ENCODE results near the gene MAP3K12. TPM values are rescaled to one million over a fixed set of nuclear protein-coding genes. Genes with fewer than 3 reads are reported as not detected.

MAP3K12 gene
- total RNA-seq, 1 experiment from 2014 or later = 11.6 TPM

- Histone ChIP-seq H3K9me3 (ENCODE audit: low read depth, low read length, poor library complexity, severe bottlenecking) (no peaks in the 10 kb centered on the region), H3K4me3 (ENCODE audit: low read depth, low read length, poor library complexity, severe bottlenecking) (no peak within 1 kb of the TSS), H3K4me1 (ENCODE audit: insufficient read depth, low read length, poor library complexity, severe bottlenecking) (peaks cover 19% of the 10 kb centered on the region), H3K27me3 (replicated peaks; ENCODE audit: insufficient read depth, low read depth, low read length, poor library complexity) (no peaks in the 10 kb centered on the region), H3K27ac (ENCODE audit: low read depth, low read length, poor library complexity, severe bottlenecking) (no peak within 1 kb of the TSS), H3K36me3 (ENCODE audit: insufficient read depth, low read length, poor library complexity, severe bottlenecking) (peaks cover 38% of the 10 kb centered on the region)
- POLR2A ChIA-PET (ENCODE audit: low non-redundant PET) = no interaction called here
- BruUV-seq (replicated peaks) = no TSS peak
- intact Hi-C loops (cut with micrococcal nuclease; ENCODE audit: unreplicated experiment) = loop anchor here (10.0 kb wide), 1 partner anchor 768 kb away; no protein-coding TSS in a partner anchor
- TF ChIP-seq CTCF (conservative IDR thresholded peaks at IDR 0.05; ENCODE audit: low read depth, low read length) (no peak), EZH2 (IDR thresholded peaks at IDR 0.05; ENCODE audit: borderline replicate concordance, low read depth, low read length, poor library complexity, severe bottlenecking) (no peak)
- CTCF ChIA-PET = no interaction called here
- no peak for DNase-seq (ENCODE audit: low spot score)
These were observed 7.8 kb upstream of the MAP3K12 start, which contains the start of gene NPFF for GRCh38 chr12:53506881-53507602. TSS of gene NPFF (minus strand) at chr12:53507484. CDS start at chr12:53507474, 10 bp downstream.

GRCh38 chr12:53506450-53506785, 7.2 kb upstream of the MAP3K12 start:
- H3K27me3 ChIP-seq (replicated peaks; ENCODE audit: insufficient read depth, low read depth, low read length, poor library complexity) = no peaks in the 10 kb centered on the region
- intact Hi-C loops (cut with micrococcal nuclease; ENCODE audit: unreplicated experiment) = loop anchor here (10.0 kb wide), 1 partner anchor 768 kb away; no protein-coding TSS in a partner anchor
- no peak for DNase-seq (ENCODE audit: low spot score)
- peaks cover 33% of the 10 kb centered on the region for H3K36me3 ChIP-seq (ENCODE audit: insufficient read depth, low read length, poor library complexity, severe bottlenecking)
- H3K4me1 ChIP-seq (ENCODE audit: insufficient read depth, low read length, poor library complexity, severe bottlenecking) = peaks cover 23% of the 10 kb centered on the region
- H3K4me3 ChIP-seq (ENCODE audit: low read depth, low read length, poor library complexity, severe bottlenecking) = no peak overlapping the region
- H3K9me3 ChIP-seq (ENCODE audit: low read depth, low read length, poor library complexity, severe bottlenecking) = no peaks in the 10 kb centered on the region
- BruUV-seq (replicated peaks) = no TSS peak
- ChIA-PET CTCF (no interaction called here), POLR2A (ENCODE audit: low non-redundant PET) (no interaction called here)
- TF ChIP-seq EZH2 (IDR thresholded peaks at IDR 0.05; ENCODE audit: borderline replicate concordance, low read depth, low read length, poor library complexity, severe bottlenecking) = no peak
- TF ChIP-seq CTCF (conservative IDR thresholded peaks at IDR 0.05; ENCODE audit: low read depth, low read length) = no peak
- no peak overlapping the region for H3K27ac ChIP-seq (ENCODE audit: low read depth, low read length, poor library complexity, severe bottlenecking)

- no peak for TF ChIP-seq EZH2 (IDR thresholded peaks at IDR 0.05; ENCODE audit: borderline replicate concordance, low read depth, low read length, poor library complexity, severe bottlenecking)
- no peak for TF ChIP-seq CTCF (conservative IDR thresholded peaks at IDR 0.05; ENCODE audit: low read depth, low read length)
- H3K27me3 ChIP-seq (replicated peaks; ENCODE audit: insufficient read depth, low read depth, low read length, poor library complexity) = no peaks in the 10 kb centered on the region
- no peaks in the 10 kb centered on the region for H3K9me3 ChIP-seq (ENCODE audit: low read depth, low read length, poor library complexity, severe bottlenecking)
- H3K4me1 ChIP-seq (ENCODE audit: insufficient read depth, low read length, poor library complexity, severe bottlenecking) = peaks cover 23% of the 10 kb centered on the region
- H3K36me3 ChIP-seq (ENCODE audit: insufficient read depth, low read length, poor library complexity, severe bottlenecking) = peaks cover 33% of the 10 kb centered on the region
- no peak overlapping the region for H3K4me3 ChIP-seq (ENCODE audit: low read depth, low read length, poor library complexity, severe bottlenecking)
- H3K27ac ChIP-seq (ENCODE audit: low read depth, low read length, poor library complexity, severe bottlenecking) = no peak overlapping the region
- no TSS peak for BruUV-seq (replicated peaks)
- ChIA-PET POLR2A (ENCODE audit: low non-redundant PET) (no interaction called here), CTCF (no interaction called here)
- DNase-seq (ENCODE audit: low spot score) = no peak
- intact Hi-C loops (cut with micrococcal nuclease; ENCODE audit: unreplicated experiment) = loop anchor here (10.0 kb wide), 1 partner anchor 769 kb away; no protein-coding TSS in a partner anchor
These were observed 6.5 kb upstream of the MAP3K12 start for GRCh38 chr12:53505555-53506449.

Measured in A673 (cell line).